Left ventricle myocardium inferior (tissue), 1 donor: ENCODE data around the gene TCF3. TPM values are rescaled to one million over a fixed set of nuclear protein-coding genes. Genes with fewer than 3 reads are reported as not detected.

ENCODE experiments used
- DNase-seq: peaks from one replicate; pipeline ENCODE4 v3.0.0-alpha.2; 2020
- H3K27ac ChIP-seq: fragments of 200-600 bp; replicated peaks from 2 replicates; pipeline ENCODE4 v1.8.0; 2021
- H3K27me3 ChIP-seq: fragments of 200-600 bp; 2 replicates; pipeline ENCODE4 v1.8.0; 2021; ENCODE audit warnings: low read depth
- H3K36me3 ChIP-seq: fragments of 200-600 bp; 2 replicates; pipeline ENCODE4 v1.8.0; 2021
- H3K4me1 ChIP-seq: fragments of 200-600 bp; 2 replicates; pipeline ENCODE4 v1.8.0; 2021
- H3K4me3 ChIP-seq: fragments of 200-600 bp; 2 replicates; pipeline ENCODE4 v1.8.0; 2021; ENCODE audit warnings: mild to moderate bottlenecking, moderate library complexity
- H3K9me3 ChIP-seq: fragments of 200-600 bp; replicated peaks from 2 replicates; pipeline ENCODE4 v1.8.0; 2021
- intact Hi-C: fragments of 100-400 bp; cut with micrococcal nuclease; formaldehyde crosslinking; loops from one replicate; pipeline ENCODE4 v1.11.0; 2022
- total RNA-seq: library from RNA; stranded (reverse); fragmentation: NEBNext Ultra II Directional; extraction: Animal tissue kit (Norgen Biotek cat#: 25700); gene quantifications from one replicate; pipeline ENCODE4 v1.2.1, GENCODE V29; 2021
- TF ChIP-seq, protein P1 (sequence below): fragments of 200-600 bp; IDR thresholded peaks from 2 replicates; pipeline ENCODE4 v1.8.0; 2021; ENCODE audit warnings: antibody characterized with exemption, mild to moderate bottlenecking, borderline replicate concordance
- donor health status: DM: no; HTN: yes; CAD: no; lungs with severe emphysema.

Gene TCF3
- total RNA-seq, 1 donor from 2014 or later = 18.4 TPM

DNA sequence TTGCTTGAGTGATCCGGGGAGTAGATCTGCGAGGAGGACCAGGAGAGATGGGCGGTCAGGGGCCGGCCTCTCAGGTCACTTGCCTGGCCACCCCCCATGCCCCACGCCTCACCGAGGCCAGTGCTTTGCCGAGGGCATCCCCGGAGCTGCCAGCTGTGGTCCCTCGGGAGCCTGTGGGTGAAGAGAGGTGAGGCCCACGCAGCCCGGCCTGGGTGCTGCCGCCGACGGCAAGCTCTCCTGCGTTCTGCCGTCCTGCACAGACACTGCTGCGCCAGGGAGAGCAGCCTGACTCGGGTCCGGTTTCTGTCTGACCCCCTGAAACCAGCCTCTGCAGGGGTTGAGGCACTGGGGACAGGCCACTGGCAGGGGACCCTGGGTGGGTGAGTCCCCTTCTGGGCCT is 31.4 kb downstream of the TCF3 start:
- intact Hi-C loops = no loop called here
- peaks cover 21% of the 10 kb centered on the region for H3K4me1 ChIP-seq
- no peaks in the 10 kb centered on the region for H3K9me3 ChIP-seq
- TF ChIP-seq, protein P1, sequence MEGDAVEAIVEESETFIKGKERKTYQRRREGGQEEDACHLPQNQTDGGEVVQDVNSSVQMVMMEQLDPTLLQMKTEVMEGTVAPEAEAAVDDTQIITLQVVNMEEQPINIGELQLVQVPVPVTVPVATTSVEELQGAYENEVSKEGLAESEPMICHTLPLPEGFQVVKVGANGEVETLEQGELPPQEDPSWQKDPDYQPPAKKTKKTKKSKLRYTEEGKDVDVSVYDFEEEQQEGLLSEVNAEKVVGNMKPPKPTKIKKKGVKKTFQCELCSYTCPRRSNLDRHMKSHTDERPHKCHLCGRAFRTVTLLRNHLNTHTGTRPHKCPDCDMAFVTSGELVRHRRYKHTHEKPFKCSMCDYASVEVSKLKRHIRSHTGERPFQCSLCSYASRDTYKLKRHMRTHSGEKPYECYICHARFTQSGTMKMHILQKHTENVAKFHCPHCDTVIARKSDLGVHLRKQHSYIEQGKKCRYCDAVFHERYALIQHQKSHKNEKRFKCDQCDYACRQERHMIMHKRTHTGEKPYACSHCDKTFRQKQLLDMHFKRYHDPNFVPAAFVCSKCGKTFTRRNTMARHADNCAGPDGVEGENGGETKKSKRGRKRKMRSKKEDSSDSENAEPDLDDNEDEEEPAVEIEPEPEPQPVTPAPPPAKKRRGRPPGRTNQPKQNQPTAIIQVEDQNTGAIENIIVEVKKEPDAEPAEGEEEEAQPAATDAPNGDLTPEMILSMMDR = no peak
- H3K27ac ChIP-seq = no peak overlapping the region
- no peak overlapping the region for H3K4me3 ChIP-seq
- H3K27me3 ChIP-seq = no peaks in the 10 kb centered on the region
- DNase-seq = no peak
- H3K36me3 ChIP-seq = peaks cover 44% of the 10 kb centered on the region

GRCh38 chr19:1620502-1620901 is 31.9 kb downstream of the TCF3 start:
- H3K36me3 ChIP-seq = peaks cover 44% of the 10 kb centered on the region
- DNase-seq = no peak
- TF ChIP-seq, protein P1 = no peak

GRCh38 chr19:1619703-1620102 is 32.7 kb downstream of the TCF3 start:
- Histone ChIP-seq H3K4me3 (no peak overlapping the region), H3K9me3 (no peaks in the 10 kb centered on the region), H3K27ac (no peak overlapping the region), H3K27me3 (no peaks in the 10 kb centered on the region), H3K36me3 (peaks cover 46% of the 10 kb centered on the region), H3K4me1 (peaks cover 21% of the 10 kb centered on the region)
- intact Hi-C loops = no loop called here
- DNase-seq = no peak
- TF ChIP-seq, protein P1 = no peak

More at GRCh38 chr19:1620502-1620901, 31.9 kb downstream of the TCF3 start:
- Histone ChIP-seq H3K4me1 (peaks cover 21% of the 10 kb centered on the region), H3K4me3 (no peak overlapping the region), H3K27ac (no peak overlapping the region), H3K9me3 (no peaks in the 10 kb centered on the region), H3K27me3 (no peaks in the 10 kb centered on the region)
- intact Hi-C loops = no loop called here

DNA sequence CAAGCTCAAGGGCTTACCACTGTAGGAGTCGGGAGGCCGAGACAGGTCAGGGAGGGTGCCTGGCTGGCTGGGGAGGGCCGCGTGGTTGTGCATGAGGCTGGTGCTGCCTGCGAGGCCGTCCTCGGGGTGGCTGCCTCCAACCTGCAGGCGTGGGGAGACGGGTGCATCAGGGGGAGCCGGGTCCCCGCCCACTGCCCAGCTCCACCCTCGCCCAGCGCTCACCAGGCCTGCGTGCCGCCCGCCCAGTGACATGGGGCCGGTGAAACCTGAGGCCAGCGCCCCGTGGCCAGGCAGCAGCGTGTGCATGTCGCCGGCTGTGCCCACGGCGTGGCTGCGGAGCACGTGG is 33.3 kb downstream of the TCF3 start:
- DNase-seq = no peak
- TF ChIP-seq, protein P1 = no peak
- Histone ChIP-seq H3K4me3 (no peak overlapping the region), H3K36me3 (peaks cover 53% of the 10 kb centered on the region), H3K27me3 (no peaks in the 10 kb centered on the region), H3K27ac (no peak overlapping the region), H3K4me1 (peaks cover 21% of the 10 kb centered on the region), H3K9me3 (no peaks in the 10 kb centered on the region)
- intact Hi-C loops = no loop called here

GRCh38 chr19:1618157-1619093 is 34.0 kb downstream of the TCF3 start:
- no peaks in the 10 kb centered on the region for H3K9me3 ChIP-seq
- intact Hi-C loops = no loop called here
- H3K27me3 ChIP-seq = no peaks in the 10 kb centered on the region
- DNase-seq = no peak
- peaks cover 21% of the 10 kb centered on the region for H3K4me1 ChIP-seq
- TF ChIP-seq, protein P1 = peak; percentile 51
- H3K36me3 ChIP-seq = peaks cover 58% of the 10 kb centered on the region
- H3K4me3 ChIP-seq = no peak overlapping the region
- peak overlapping the region; percentile 15 for H3K27ac ChIP-seq
